GM12865 (cell line): Measurements from ENCODE around the gene LHX3.

ENCODE experiments used
- DNase-seq: peaks from one replicate; pipeline ENCODE4 v3.0.0; 2010; ENCODE audit warnings: low read depth
- H3K4me3 ChIP-seq: 2 replicates; pipeline ENCODE4 v1.5.1; 2011; ENCODE audit warnings: mild to moderate bottlenecking, low read depth, low read length, control low read depth
- TF ChIP-seq, protein P1 (sequence below): IDR thresholded peaks from 2 replicates; pipeline ENCODE4 v1.5.1; 2011; ENCODE audit warnings: low read length, control low read depth, low read depth, inconsistent platforms; ENCODE audit not compliant: insufficient read depth; ENCODE audit errors: missing control alignments

Gene LHX3

DNA sequence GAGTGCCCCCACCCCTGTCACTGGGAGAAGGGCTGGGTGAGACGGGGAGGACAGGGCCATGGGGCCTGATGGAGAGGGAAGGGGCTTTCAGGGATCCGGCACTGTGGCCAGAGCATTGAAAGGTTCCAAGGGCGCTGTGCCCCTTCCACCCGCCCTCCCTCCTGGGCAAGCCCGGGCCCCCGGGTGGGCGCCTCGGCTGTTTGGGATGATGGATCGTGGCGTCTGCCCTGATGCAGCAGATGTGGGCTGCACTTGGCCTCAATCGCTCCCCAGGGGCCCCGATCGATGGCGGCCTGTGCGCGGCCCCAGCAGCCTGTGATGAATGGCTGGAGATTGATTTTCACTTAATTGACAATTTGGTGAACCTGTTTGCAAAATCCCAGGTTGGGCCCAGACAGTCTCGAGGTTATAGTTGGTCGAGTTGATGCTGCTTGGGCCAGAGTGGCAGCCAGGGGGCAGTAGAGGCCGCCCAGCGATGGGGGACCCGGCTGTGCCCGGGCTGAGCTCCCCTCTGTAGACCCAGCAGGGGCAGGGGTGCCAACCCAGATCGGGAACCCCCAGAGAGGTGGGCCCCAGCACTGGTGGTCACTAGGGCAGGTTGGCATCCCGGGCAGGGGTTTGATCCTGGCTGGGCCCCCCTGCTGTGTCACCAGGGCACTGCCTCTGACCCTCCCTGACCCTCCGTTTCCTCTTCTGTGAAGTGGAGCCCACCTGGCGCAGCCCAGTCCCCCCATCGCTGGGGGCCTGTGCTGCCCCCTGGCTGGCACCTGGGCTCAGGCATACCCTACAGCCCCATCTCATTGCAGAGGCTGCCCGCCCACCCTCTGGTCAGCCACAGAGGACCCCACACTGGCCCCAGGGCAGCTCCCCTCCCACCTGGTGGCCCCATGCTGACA lies 34.7 kb downstream of the LHX3 start:
- DNase-seq: peak; percentile 50
- TF ChIP-seq, protein P1, sequence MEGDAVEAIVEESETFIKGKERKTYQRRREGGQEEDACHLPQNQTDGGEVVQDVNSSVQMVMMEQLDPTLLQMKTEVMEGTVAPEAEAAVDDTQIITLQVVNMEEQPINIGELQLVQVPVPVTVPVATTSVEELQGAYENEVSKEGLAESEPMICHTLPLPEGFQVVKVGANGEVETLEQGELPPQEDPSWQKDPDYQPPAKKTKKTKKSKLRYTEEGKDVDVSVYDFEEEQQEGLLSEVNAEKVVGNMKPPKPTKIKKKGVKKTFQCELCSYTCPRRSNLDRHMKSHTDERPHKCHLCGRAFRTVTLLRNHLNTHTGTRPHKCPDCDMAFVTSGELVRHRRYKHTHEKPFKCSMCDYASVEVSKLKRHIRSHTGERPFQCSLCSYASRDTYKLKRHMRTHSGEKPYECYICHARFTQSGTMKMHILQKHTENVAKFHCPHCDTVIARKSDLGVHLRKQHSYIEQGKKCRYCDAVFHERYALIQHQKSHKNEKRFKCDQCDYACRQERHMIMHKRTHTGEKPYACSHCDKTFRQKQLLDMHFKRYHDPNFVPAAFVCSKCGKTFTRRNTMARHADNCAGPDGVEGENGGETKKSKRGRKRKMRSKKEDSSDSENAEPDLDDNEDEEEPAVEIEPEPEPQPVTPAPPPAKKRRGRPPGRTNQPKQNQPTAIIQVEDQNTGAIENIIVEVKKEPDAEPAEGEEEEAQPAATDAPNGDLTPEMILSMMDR: peak; percentile 79

DNA sequence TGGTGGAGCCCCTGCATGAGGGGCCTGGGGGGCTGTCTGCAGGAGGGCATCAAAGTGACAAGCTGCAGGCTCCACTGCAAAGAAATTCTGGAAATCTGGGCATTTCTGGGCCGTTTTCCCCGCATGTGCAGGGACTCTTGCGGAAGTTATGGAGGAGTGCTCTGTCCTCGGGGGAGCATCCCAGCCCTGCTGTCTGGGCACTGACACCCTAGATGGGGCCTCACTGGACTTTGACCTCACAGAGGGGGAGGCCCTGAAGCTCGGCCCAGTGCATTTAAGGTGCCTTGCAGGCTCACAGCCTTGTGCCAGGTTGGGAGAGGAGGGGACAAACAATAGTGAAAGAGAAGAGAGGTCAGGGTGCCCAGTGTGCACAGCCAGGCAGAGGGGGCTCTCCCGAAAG lies 35.4 kb downstream of the LHX3 start:
- DNase-seq: no peak
- TF ChIP-seq, protein P1: no peak
- no peak overlapping the region for H3K4me3 ChIP-seq

More for the DNA sequence above, 34.7 kb downstream of the LHX3 start:
- no peak overlapping the region for H3K4me3 ChIP-seq

DNA sequence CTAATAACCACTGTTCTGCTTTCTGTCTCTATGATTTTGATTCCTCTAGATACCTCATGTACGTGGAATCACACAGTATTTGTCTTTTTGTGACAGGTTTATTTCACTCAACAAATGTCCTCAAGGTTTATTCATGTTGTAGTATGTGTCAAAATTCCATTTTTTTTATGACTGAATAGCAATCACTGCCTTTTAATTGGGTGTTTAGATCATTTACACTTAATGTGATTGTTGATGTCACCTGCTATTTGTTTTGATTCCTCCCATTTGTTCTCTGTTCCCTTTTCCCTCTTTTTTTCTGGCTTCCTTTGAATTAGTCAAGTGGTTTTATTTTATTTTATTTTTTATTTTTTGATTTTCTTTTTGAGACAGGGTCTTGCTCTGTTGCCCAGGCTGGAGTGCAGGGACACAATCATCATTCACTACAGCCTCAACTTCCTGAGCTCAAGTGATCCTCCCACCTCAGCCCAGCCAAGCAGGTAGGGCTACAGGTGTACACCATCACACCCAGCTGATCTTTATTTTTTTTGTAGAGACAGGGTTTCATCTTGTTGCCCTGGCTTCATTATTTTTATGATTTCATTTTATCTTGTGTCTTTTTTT lies 41.6 kb downstream of the LHX3 start:
- TF ChIP-seq, protein P1: no peak
- DNase-seq: no peak
- no peak overlapping the region for H3K4me3 ChIP-seq

DNA sequence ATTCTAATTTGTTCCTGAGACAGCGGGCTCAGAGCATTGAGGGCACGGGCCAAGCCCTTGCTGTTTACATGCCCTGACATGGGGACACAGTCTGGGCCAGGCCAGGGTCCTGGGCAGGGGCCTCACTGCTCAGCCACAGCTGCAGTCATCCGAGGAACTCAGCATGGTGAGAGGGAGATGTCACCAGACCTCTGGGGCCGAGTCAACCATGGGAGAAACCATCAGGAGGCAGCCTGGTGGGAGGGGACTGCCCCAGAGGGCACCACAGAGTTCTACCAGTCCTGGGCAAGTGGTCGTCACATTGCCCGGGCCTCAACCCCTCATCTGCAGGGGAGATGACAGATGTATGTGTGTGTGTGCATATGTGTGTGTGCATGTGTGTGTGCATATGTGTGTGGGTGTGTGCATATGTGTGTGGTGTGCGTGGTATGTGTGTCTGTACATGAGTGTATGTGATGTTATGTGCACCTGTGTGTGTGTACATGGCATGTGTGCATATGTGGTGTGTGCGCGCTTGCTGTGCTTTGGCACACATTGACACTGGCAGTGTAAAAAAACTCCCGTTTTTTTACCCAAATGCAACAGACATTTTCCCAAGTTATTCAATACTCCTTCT lies 43.8 kb downstream of the LHX3 start:
- TF ChIP-seq, protein P1: no peak
- DNase-seq: no peak
- no peak overlapping the region for H3K4me3 ChIP-seq

DNA sequence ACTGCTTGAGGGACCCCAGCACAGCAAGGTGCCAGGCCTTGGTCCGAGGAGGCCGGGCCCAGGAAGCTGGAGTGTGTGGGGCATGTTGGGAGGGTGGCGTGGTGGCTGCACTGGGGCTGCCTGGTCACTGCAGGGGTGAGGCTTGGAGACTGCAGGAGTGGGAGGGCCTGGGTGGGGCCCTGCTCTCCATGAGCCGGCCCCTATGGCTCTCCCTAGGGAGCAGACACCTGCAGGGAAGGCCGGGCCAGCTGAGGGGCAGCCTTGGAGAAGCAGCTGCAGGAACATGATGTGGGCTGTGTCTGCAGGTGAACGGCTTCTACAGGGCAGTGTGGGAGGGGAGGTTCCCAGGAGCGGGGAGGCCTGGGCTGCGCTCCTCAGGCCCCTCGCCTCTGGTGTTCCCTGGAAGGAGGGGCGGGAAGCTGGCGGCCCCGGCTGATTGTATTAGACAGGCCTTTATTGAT lies 44.5 kb downstream of the LHX3 start:
- no peak overlapping the region for H3K4me3 ChIP-seq
- TF ChIP-seq, protein P1: no peak
- DNase-seq: no peak

DNA sequence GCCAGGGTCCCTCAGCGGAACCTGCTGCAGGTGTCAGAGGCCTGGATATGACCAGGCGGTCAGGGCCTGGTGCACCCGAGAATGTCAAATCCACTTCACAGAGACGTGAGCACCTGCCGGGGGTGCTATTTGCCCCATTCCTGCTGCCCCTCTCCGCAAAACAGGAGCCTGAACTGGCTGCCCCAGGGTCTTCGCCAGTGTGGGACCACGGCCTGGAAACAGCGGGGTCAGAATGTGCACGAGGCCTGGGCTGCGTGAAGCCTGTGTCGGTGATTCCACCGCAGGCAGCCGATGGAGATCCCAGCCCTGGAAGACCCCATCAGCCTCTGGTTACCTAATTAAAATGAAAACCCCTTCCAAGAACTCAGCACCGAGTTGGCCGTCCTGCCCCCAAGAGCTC lies 45.1 kb downstream of the LHX3 start:
- DNase-seq: no peak
- TF ChIP-seq, protein P1: no peak
- no peak overlapping the region for H3K4me3 ChIP-seq
